ENCODE results near the gene NDUFAF3.

The NDUFAF3 gene

GRCh38 chr3:49032646-49033304 is 10.9 kb downstream of the NDUFAF3 start:
- TF ChIP-seq REST (IDR thresholded peaks at IDR 0.05; ENCODE audit: insufficient replicate concordance, low read depth) (no peak), SPI1 (IDR thresholded peaks at IDR 0.05; ENCODE audit: borderline replicate concordance, low read depth) (no peak), POLR2AphosphoS5 (IDR thresholded peaks at IDR 0.05; ENCODE audit: low read depth) (no peak), CTCF (IDR thresholded peaks at IDR 0.05; ENCODE audit: insufficient read depth, low read length) (no peak)
- Histone ChIP-seq H3K27me3 (ENCODE audit: insufficient read depth, poor library complexity, severe bottlenecking) (no peaks in the 10 kb centered on the region), H3K27ac (replicated peaks) (no peak overlapping the region), H3K4me3 (replicated peaks; ENCODE audit: insufficient read depth, low read length) (no peak overlapping the region)
- no peak for DNase-seq (ENCODE audit: low read depth in 1 of 2, low spot score in 1 of 2)

- Histone ChIP-seq H3K4me3 (replicated peaks; ENCODE audit: insufficient read depth, low read length) (no peak overlapping the region), H3K27ac (replicated peaks) (no peak overlapping the region), H3K27me3 (ENCODE audit: insufficient read depth, poor library complexity, severe bottlenecking) (no peaks in the 10 kb centered on the region)
- TF ChIP-seq POLR2AphosphoS5 (IDR thresholded peaks at IDR 0.05; ENCODE audit: low read depth) (no peak), GABPA (IDR thresholded peaks at IDR 0.05; ENCODE audit: low read depth) (no peak), REST (IDR thresholded peaks at IDR 0.05; ENCODE audit: insufficient replicate concordance, low read depth) (no peak)
- DNase-seq (ENCODE audit: low read depth in 1 of 2, low spot score in 1 of 2) = no peak
Measured at GRCh38 chr3:49034650-49035049, 12.7 kb downstream of the NDUFAF3 start.

- no peaks in the 10 kb centered on the region for H3K27me3 ChIP-seq (ENCODE audit: insufficient read depth, poor library complexity, severe bottlenecking)
- no peak overlapping the region for H3K4me3 ChIP-seq (replicated peaks; ENCODE audit: insufficient read depth, low read length)
- no peak overlapping the region for H3K27ac ChIP-seq (replicated peaks)
- no peak for TF ChIP-seq REST (IDR thresholded peaks at IDR 0.05; ENCODE audit: insufficient replicate concordance, low read depth)
- TF ChIP-seq SPI1 (IDR thresholded peaks at IDR 0.05; ENCODE audit: borderline replicate concordance, low read depth) = peak; percentile 67; the same call in 1 of the 2 replicates
- no peak for TF ChIP-seq CTCF (IDR thresholded peaks at IDR 0.05; ENCODE audit: insufficient read depth, low read length)
- no peak for DNase-seq (ENCODE audit: low read depth in 1 of 2, low spot score in 1 of 2)
Measured at GRCh38 chr3:49035281-49035680, 13.4 kb downstream of the NDUFAF3 start.
